ENCODE results near the gene AGFG2.

Gene AGFG2

GRCh38 chr7:100588438-100588837, 49.4 kb downstream of the AGFG2 start:
- no peak overlapping the region for H3K9ac ChIP-seq (ENCODE audit: low read depth, low read length)
- no peaks in the 10 kb centered on the region for H3K36me3 ChIP-seq (ENCODE audit: insufficient read depth, low read length)
- H3K9me3 ChIP-seq (ENCODE audit: control insufficient read depth, insufficient read depth, low read length) = no peaks in the 10 kb centered on the region
- peaks cover 11% of the 10 kb centered on the region; the same call in 1 of the 2 replicates for H3K4me1 ChIP-seq (ENCODE audit: insufficient read depth, low read length)

GRCh38 chr7:100589341-100589947, 50.4 kb downstream of the AGFG2 start:
- Histone ChIP-seq H3K36me3 (ENCODE audit: insufficient read depth, low read length) (no peaks in the 10 kb centered on the region), H3K9ac (ENCODE audit: low read depth, low read length) (peak overlapping the region; percentile 43), H3K9me3 (ENCODE audit: control insufficient read depth, insufficient read depth, low read length) (no peaks in the 10 kb centered on the region), H3K4me1 (ENCODE audit: insufficient read depth, low read length) (peaks cover 11% of the 10 kb centered on the region; the same call in 1 of the 2 replicates)

GRCh38 chr7:100590077-100590737, 51.2 kb downstream of the AGFG2 start:
- H3K36me3 ChIP-seq (ENCODE audit: insufficient read depth, low read length) = no peaks in the 10 kb centered on the region
- peak overlapping the region; percentile 43; the same call in 1 of the 2 replicates for H3K9ac ChIP-seq (ENCODE audit: low read depth, low read length)
- H3K9me3 ChIP-seq (ENCODE audit: control insufficient read depth, insufficient read depth, low read length) = no peaks in the 10 kb centered on the region
- H3K4me1 ChIP-seq (ENCODE audit: insufficient read depth, low read length) = peaks cover 11% of the 10 kb centered on the region; the same call in 1 of the 2 replicates

- Histone ChIP-seq H3K4me1 (ENCODE audit: insufficient read depth, low read length) (peaks cover 11% of the 10 kb centered on the region; the same call in 1 of the 2 replicates), H3K9ac (ENCODE audit: low read depth, low read length) (no peak overlapping the region), H3K36me3 (ENCODE audit: insufficient read depth, low read length) (no peaks in the 10 kb centered on the region), H3K9me3 (ENCODE audit: control insufficient read depth, insufficient read depth, low read length) (no peaks in the 10 kb centered on the region)
Measured at GRCh38 chr7:100591596-100591995, 52.6 kb downstream of the AGFG2 start.

- Histone ChIP-seq H3K9me3 (ENCODE audit: control insufficient read depth, insufficient read depth, low read length) (no peaks in the 10 kb centered on the region), H3K9ac (ENCODE audit: low read depth, low read length) (no peak overlapping the region), H3K36me3 (ENCODE audit: insufficient read depth, low read length) (no peaks in the 10 kb centered on the region; the same call in 1 of the 2 replicates), H3K4me1 (ENCODE audit: insufficient read depth, low read length) (peaks cover under 1% of the 10 kb centered on the region; the same call in 1 of the 2 replicates)
Measured at GRCh38 chr7:100595188-100595587, 56.2 kb downstream of the AGFG2 start.

GRCh38 chr7:100598425-100598824, 59.4 kb downstream of the AGFG2 start:
- no peak overlapping the region for H3K9ac ChIP-seq (ENCODE audit: low read depth, low read length)
- no peaks in the 10 kb centered on the region; the same call in 1 of the 2 replicates for H3K36me3 ChIP-seq (ENCODE audit: insufficient read depth, low read length)
- peaks cover 10% of the 10 kb centered on the region; the same call in 1 of the 2 replicates for H3K4me1 ChIP-seq (ENCODE audit: insufficient read depth, low read length)
- no peaks in the 10 kb centered on the region for H3K9me3 ChIP-seq (ENCODE audit: control insufficient read depth, insufficient read depth, low read length)

- H3K9me3 ChIP-seq (ENCODE audit: control insufficient read depth, insufficient read depth, low read length) = no peaks in the 10 kb centered on the region
- H3K9ac ChIP-seq (ENCODE audit: low read depth, low read length) = no peak overlapping the region
- H3K4me1 ChIP-seq (ENCODE audit: insufficient read depth, low read length) = peaks cover 10% of the 10 kb centered on the region; the same call in 1 of the 2 replicates
- no peaks in the 10 kb centered on the region; the same call in 1 of the 2 replicates for H3K36me3 ChIP-seq (ENCODE audit: insufficient read depth, low read length)
Measured at GRCh38 chr7:100599911-100600729, 61.1 kb downstream of the AGFG2 start.

- Histone ChIP-seq H3K9ac (ENCODE audit: low read depth, low read length) (no peak overlapping the region), H3K36me3 (ENCODE audit: insufficient read depth, low read length) (no peaks in the 10 kb centered on the region; the same call in 1 of the 2 replicates), H3K9me3 (ENCODE audit: control insufficient read depth, insufficient read depth, low read length) (no peaks in the 10 kb centered on the region), H3K4me1 (ENCODE audit: insufficient read depth, low read length) (peaks cover 10% of the 10 kb centered on the region; the same call in 1 of the 2 replicates)
Measured at GRCh38 chr7:100600730-100601038, 61.7 kb downstream of the AGFG2 start.

GRCh38 chr7:100602889-100603725, 64.1 kb downstream of the AGFG2 start:
- Histone ChIP-seq H3K36me3 (ENCODE audit: insufficient read depth, low read length) (no peaks in the 10 kb centered on the region), H3K9ac (ENCODE audit: low read depth, low read length) (peak overlapping the region; percentile 78), H3K9me3 (ENCODE audit: control insufficient read depth, insufficient read depth, low read length) (no peaks in the 10 kb centered on the region), H3K4me1 (ENCODE audit: insufficient read depth, low read length) (peaks cover 10% of the 10 kb centered on the region; the same call in 1 of the 2 replicates)

- H3K9ac ChIP-seq (ENCODE audit: low read depth, low read length) = peak overlapping the region; percentile 78
- H3K4me1 ChIP-seq (ENCODE audit: insufficient read depth, low read length) = peaks cover 10% of the 10 kb centered on the region; the same call in 1 of the 2 replicates
- no peaks in the 10 kb centered on the region for H3K36me3 ChIP-seq (ENCODE audit: insufficient read depth, low read length)
- no peaks in the 10 kb centered on the region for H3K9me3 ChIP-seq (ENCODE audit: control insufficient read depth, insufficient read depth, low read length)
Measured at GRCh38 chr7:100603726-100604027, 64.7 kb downstream of the AGFG2 start.

GRCh38 chr7:100604028-100604975, 65.3 kb downstream of the AGFG2 start:
- Histone ChIP-seq H3K36me3 (ENCODE audit: insufficient read depth, low read length) (no peaks in the 10 kb centered on the region), H3K9me3 (ENCODE audit: control insufficient read depth, insufficient read depth, low read length) (no peaks in the 10 kb centered on the region), H3K4me1 (ENCODE audit: insufficient read depth, low read length) (peaks cover 10% of the 10 kb centered on the region; the same call in 1 of the 2 replicates), H3K9ac (ENCODE audit: low read depth, low read length) (peak overlapping the region; percentile 78)

- peak overlapping the region; percentile 67 for H3K9ac ChIP-seq (ENCODE audit: low read depth, low read length)
- H3K4me1 ChIP-seq (ENCODE audit: insufficient read depth, low read length) = peaks cover 10% of the 10 kb centered on the region; the same call in 1 of the 2 replicates
- H3K36me3 ChIP-seq (ENCODE audit: insufficient read depth, low read length) = no peaks in the 10 kb centered on the region
- H3K9me3 ChIP-seq (ENCODE audit: control insufficient read depth, insufficient read depth, low read length) = no peaks in the 10 kb centered on the region
Measured at GRCh38 chr7:100604976-100605911, 66.2 kb downstream of the AGFG2 start.

All from ES-I3 (cell line).